Pancreas (tissue), 10 donors: ENCODE measurements around the gene TRIM3. TPM values are rescaled to one million over a fixed set of nuclear protein-coding genes. Genes with fewer than 3 reads are reported as not detected.
A peak's percentile ranks its signal among the peaks of the same experiment; 100 is the strongest.

Source experiments
- ATAC-seq, 4 donors: fragments of 200-7000 bp; cut with Tn5 transposase; one replicate each; pipeline versions ENCODE4 v1.8.0 to v1.9.1; 2020; ENCODE audit warnings: mild to moderate bottlenecking in 4 of 4, moderate library complexity in 4 of 4
- DNase-seq, 6 donors: peaks; one replicate each; pipeline ENCODE4 v3.0.0-alpha.2; 2020
- FAIRE-seq: peaks from 2 replicates; lab custom pipeline; 2012; peaks lifted over from hg19 to GRCh38; lab: Jason Lieb, UNC
- H3K27ac ChIP-seq, 4 donors: fragments of 200-600 bp; sonication (generic); 1 replicate in 3 of 4; 2 replicates in 1 of 4; pipeline versions ENCODE4 v1.5.0 to v1.8.0; 2020
- H3K27me3 ChIP-seq, 4 donors: fragments of 200-600 bp; one replicate each; pipeline ENCODE4 v1.8.0; 2021
- H3K36me3 ChIP-seq, 3 donors: fragments of 200-600 bp; sonication (generic) in 1 of 3; one replicate each; pipeline versions ENCODE4 v1.5.0 to v1.8.0; 2020 to 2021
- H3K4me1 ChIP-seq, 3 donors: fragments of 200-600 bp; one replicate each; pipeline ENCODE4 v1.8.0; 2021
- H3K4me3 ChIP-seq, 4 donors: fragments of 200-600 bp; sonication (generic) in 2 of 4; one replicate each; pipeline versions ENCODE4 v1.5.0 to v1.8.0; 2020 to 2021
- H3K9me3 ChIP-seq, 4 donors: fragments of 200-600 bp; one replicate each; pipeline ENCODE4 v1.8.0; 2021
- WGBS, 2 donors: extraction: QIAGEN DNeasy Blood & Tissue Kit; methylation state at CpG; one replicate each; pipeline ENCODE4 v1.1.7; 2013; 5-methylcytosine and 5-hydroxymethylcytosine counted together
- intact Hi-C, 3 donors: fragments of 100-400 bp; cut with DNase I; formaldehyde crosslinking; loops; one replicate each; pipeline versions ENCODE4 v1.11.1 to v1.14.2; 2022
- polyA plus RNA-seq, 2 donors: library from polyadenylated mRNA; stranded (reverse); fragments of 200-250 nt; gene quantifications; one replicate each; pipeline ENCODE4 v1.2.3, GENCODE V29; 2013
- total RNA-seq, 6 donors: library from RNA; stranded (reverse); fragmentation: NEBNext Ultra II Directional in 4 of 6; extraction: Animal tissue kit (Norgen Biotek cat#: 25700) in 4 of 6; gene quantifications; one replicate each; pipeline versions ENCODE4 v1.2.1 to v1.2.4, GENCODE V29; 2021 to 2023
- TF ChIP-seq, protein P1 (sequence below), 4 donors: fragments of 200-600 bp; sonication (generic) in 3 of 4; IDR thresholded peaks; one replicate each; pipeline versions ENCODE4 v1.5.0 to v1.8.0; 2021; ENCODE audit warnings: antibody characterized with exemption in 4 of 4
- donor health status: healthy with polysubstance abuse.
- donor health status: DM: no; HTN: no; CAD: no; lungs with moderate emphysema.
- donor health status: DM: no; HTN: no; CAD: no.
- donor health status: control.
- donor health status: control.
- donor health status: Bipolar disorder and iron deficiency.
- donor health status: DM: yes; HTN: yes; CAD: no.
- donor health status: DM: no; HTN: no; CAD: no.
- donor health status: DM: no; HTN: no; CAD: no.
- donor health status: DM: yes; HTN: yes; CAD: no.

The TRIM3 gene
- total and polyA plus RNA-seq, 8 donors = 5.2 to 30.8 (median 7.6) TPM

DNA sequence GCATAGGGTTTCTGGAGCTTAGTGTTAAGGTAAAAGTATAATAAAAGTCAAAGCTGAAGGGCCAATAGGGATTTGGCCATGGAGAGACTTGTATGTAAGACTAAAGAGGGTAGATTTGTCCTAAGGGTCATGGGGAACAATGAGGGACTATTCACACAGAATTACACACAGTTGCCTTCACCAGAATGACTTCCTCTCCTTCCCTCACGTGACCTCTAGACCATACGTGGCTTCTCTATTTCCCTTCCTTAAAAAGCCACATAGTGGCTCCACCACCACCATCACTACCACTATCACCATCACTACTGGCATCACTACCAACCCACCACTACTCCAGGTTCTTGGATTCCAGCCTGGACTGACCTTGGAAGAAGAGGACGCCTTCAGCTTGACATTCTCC lies 35.7 kb downstream of the TRIM3 start:
- TF ChIP-seq, protein P1, sequence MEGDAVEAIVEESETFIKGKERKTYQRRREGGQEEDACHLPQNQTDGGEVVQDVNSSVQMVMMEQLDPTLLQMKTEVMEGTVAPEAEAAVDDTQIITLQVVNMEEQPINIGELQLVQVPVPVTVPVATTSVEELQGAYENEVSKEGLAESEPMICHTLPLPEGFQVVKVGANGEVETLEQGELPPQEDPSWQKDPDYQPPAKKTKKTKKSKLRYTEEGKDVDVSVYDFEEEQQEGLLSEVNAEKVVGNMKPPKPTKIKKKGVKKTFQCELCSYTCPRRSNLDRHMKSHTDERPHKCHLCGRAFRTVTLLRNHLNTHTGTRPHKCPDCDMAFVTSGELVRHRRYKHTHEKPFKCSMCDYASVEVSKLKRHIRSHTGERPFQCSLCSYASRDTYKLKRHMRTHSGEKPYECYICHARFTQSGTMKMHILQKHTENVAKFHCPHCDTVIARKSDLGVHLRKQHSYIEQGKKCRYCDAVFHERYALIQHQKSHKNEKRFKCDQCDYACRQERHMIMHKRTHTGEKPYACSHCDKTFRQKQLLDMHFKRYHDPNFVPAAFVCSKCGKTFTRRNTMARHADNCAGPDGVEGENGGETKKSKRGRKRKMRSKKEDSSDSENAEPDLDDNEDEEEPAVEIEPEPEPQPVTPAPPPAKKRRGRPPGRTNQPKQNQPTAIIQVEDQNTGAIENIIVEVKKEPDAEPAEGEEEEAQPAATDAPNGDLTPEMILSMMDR (IDR thresholded peaks at IDR 0.05) = no peak
- no peak for DNase-seq
- no peak for FAIRE-seq
- peak in 2 of 4 donors; percentile 19 to 28 for ATAC-seq
- Histone ChIP-seq H3K36me3 (no peaks in the 10 kb centered on the region), H3K9me3 (no peaks in the 10 kb centered on the region), H3K27ac (no peak overlapping the region), H3K4me1 (no peaks in the 10 kb centered on the region), H3K27me3 (no peaks in the 10 kb centered on the region), H3K4me3 (no peak overlapping the region)
- intact Hi-C loops = loop anchor here in 1 of 3 donors (5.0 kb wide), 2 partner anchors 56 to 64 kb away; no protein-coding TSS in a partner anchor
- 53 to 61% methylated on average over 3 of the region's 3 CpGs for WGBS, 2 donors

DNA sequence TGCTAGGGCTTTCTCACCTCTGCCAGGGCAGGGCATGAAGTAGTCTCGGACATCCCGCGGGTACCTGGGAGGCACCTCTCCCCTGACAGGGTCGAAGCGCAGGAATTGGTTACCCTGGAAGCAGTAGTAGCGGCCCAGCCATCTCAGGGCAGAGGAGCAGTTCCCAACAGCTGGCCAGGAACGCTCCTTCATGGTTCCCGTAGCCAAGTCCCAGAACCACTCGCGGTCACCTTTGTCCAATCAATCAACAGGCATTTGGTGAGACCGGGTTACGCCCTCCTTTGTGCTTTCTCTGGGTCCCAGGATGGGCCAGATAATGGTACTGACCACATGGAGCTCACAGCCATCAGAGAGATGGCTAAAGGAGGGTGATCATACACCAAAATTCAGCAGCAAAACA lies 36.3 kb downstream of the TRIM3 start:
- H3K4me1 ChIP-seq = no peaks in the 10 kb centered on the region
- no peaks in the 10 kb centered on the region for H3K9me3 ChIP-seq
- 75 to 90% methylated on average over 12 of the region's 12 CpGs for WGBS, 2 donors
- no peak overlapping the region for H3K27ac ChIP-seq
- intact Hi-C loops = loop anchor here in 1 of 3 donors (5.0 kb wide), 2 partner anchors 55 to 65 kb away; no protein-coding TSS in a partner anchor
- H3K27me3 ChIP-seq = no peaks in the 10 kb centered on the region
- no peak for FAIRE-seq
- no peak for DNase-seq
- H3K4me3 ChIP-seq = no peak overlapping the region
- no peaks in the 10 kb centered on the region for H3K36me3 ChIP-seq
- TF ChIP-seq, protein P1 (IDR thresholded peaks at IDR 0.05) = no peak
- ATAC-seq = no peak

DNA sequence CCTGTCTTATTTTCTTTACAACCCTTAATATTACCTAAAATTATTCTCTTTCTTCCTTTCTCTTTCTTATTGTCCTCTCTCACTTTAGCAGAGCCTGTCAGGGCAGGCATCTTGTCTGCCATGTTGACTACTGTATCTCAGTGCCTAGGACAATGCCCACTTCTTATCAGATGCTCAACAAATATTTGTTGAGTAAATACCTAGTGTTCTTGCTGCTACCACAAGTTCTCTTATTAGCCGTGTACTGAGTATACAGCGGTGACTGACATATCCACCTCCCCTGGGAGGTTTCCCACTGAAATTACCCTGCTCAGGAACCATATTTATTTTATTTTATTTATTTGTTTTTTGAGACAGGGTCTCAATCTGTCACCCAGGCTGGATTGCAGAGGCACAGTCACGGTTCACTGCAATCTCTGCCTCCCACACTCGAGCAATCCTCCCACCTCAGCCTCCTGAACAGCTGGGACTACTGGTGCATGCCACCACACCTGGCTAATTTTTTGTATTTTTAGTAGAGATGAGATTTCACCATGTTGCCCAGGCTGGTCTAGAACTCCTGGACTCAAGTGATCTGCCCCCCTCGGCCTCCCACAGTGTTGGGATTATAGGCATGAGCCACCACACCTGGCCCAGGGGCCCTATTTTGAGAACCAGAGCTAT lies 39.6 kb downstream of the TRIM3 start:
- Histone ChIP-seq H3K27ac (no peak overlapping the region), H3K9me3 (no peaks in the 10 kb centered on the region), H3K4me3 (no peak overlapping the region), H3K27me3 (no peaks in the 10 kb centered on the region), H3K36me3 (no peaks in the 10 kb centered on the region), H3K4me1 (no peaks in the 10 kb centered on the region)
- FAIRE-seq = no peak
- intact Hi-C loops = no loop called here
- WGBS, 2 donors = 49 to 53% methylated on average over 5 of the region's 5 CpGs
- TF ChIP-seq, protein P1 (IDR thresholded peaks at IDR 0.05) = no peak
- peak in 2 of 4 donors; percentile 62 to 69 for ATAC-seq
- no peak for DNase-seq

DNA sequence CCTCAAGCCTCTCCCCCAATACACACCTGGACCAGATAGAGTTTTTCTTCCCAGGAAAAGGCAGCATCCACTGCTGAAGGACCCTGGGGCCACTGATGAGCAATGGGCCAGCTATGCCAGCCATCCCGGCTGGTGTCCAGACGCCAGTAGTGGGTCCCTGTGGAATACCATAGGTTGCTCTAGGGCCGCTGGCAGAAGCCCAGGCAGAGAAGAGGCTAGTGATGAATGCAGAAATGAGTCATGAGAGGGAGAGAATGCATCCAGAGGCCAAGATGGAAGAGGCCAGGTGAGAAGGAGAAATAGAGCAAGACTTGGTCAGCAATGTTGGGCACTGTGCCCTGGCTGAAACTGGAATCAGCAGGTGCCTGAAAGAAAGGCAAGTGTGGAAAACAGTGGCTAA lies 41.9 kb downstream of the TRIM3 start:
- no peak overlapping the region for H3K27ac ChIP-seq
- H3K36me3 ChIP-seq = no peaks in the 10 kb centered on the region
- TF ChIP-seq, protein P1 (IDR thresholded peaks at IDR 0.05) = no peak
- H3K4me3 ChIP-seq = no peak overlapping the region
- no peak for DNase-seq
- FAIRE-seq = no peak
- ATAC-seq = no peak
- H3K27me3 ChIP-seq = no peaks in the 10 kb centered on the region
- intact Hi-C loops = no loop called here
- H3K9me3 ChIP-seq = no peaks in the 10 kb centered on the region
- WGBS, 2 donors = 92 to 94% methylated on average over 3 of the region's 3 CpGs
- no peaks in the 10 kb centered on the region for H3K4me1 ChIP-seq

DNA sequence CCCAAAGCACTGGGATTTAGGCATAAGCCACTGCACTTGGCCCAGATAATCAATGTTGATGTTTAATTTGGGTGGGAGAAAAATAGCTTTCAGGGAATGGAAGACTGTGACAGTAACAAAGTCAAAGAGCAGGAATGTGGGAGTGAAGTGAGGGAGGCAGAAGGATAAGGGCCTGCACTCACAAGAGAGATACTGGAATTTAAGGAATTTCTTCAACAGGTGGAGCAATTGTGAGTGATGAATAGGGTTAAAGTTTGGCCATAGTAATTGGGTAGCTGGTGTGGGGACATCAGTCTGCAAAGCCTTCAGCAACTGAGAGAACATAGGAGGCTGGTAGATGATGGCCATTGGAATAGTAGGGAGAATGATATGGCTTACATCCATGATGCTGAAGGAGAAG lies 46.2 kb downstream of the TRIM3 start:
- H3K27ac ChIP-seq = no peak overlapping the region
- H3K9me3 ChIP-seq = no peaks in the 10 kb centered on the region
- no peaks in the 10 kb centered on the region for H3K36me3 ChIP-seq
- H3K4me3 ChIP-seq = no peak overlapping the region
- FAIRE-seq = no peak
- H3K4me1 ChIP-seq = no peaks in the 10 kb centered on the region
- intact Hi-C loops = loop anchor here in 1 of 3 donors (5.0 kb wide), 1 partner anchor 50 kb away; no protein-coding TSS in a partner anchor
- H3K27me3 ChIP-seq = no peaks in the 10 kb centered on the region
- TF ChIP-seq, protein P1 (IDR thresholded peaks at IDR 0.05) = no peak
- ATAC-seq = no peak
- no peak for DNase-seq
